B cell (primary cell): ENCODE data around the gene ST8SIA6.

Experiments used
- EZH2 ChIP-seq: IDR thresholded peaks from 2 replicates; pipeline ENCODE4 v1.6.1; 2012; ENCODE audit warnings: borderline replicate concordance, low read depth, mild to moderate bottlenecking, moderate library complexity, low read length; ENCODE audit not compliant: insufficient read depth, poor library complexity, severe bottlenecking
- TF ChIP-seq, protein P1 (sequence below): fragments of 200-600 bp; IDR thresholded peaks from one replicate; pipeline ENCODE4 v1.8.0; 2022; ENCODE audit warnings: antibody characterized with exemption, mild to moderate bottlenecking

DNA sequence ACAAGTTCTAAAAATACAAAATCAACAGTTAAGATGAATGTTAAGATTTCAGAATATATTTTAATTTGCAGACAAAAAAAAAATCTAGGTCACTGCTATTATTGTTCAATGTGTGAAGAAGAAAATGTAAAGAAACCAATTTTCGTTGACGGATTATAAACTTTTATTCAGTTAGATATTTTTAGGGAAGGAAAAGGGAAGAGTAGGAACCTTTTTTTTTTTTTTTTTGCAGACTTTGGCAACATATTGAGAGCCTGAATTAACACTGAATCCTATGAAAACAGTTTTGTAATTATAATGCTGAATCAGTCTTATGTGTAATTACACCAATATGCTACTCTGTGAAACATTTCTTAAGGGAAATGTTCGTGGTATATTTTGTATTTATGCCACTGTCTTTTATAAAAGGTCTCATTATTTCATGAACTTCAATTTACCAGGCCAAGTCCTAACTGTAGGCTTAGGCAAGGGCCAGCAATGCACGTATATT is 106.3 kb downstream of the ST8SIA6 start:
- TF ChIP-seq, protein P1, sequence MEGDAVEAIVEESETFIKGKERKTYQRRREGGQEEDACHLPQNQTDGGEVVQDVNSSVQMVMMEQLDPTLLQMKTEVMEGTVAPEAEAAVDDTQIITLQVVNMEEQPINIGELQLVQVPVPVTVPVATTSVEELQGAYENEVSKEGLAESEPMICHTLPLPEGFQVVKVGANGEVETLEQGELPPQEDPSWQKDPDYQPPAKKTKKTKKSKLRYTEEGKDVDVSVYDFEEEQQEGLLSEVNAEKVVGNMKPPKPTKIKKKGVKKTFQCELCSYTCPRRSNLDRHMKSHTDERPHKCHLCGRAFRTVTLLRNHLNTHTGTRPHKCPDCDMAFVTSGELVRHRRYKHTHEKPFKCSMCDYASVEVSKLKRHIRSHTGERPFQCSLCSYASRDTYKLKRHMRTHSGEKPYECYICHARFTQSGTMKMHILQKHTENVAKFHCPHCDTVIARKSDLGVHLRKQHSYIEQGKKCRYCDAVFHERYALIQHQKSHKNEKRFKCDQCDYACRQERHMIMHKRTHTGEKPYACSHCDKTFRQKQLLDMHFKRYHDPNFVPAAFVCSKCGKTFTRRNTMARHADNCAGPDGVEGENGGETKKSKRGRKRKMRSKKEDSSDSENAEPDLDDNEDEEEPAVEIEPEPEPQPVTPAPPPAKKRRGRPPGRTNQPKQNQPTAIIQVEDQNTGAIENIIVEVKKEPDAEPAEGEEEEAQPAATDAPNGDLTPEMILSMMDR: no peak
- TF ChIP-seq EZH2: no peak
